ENCODE measurements around the gene LRP1. TPM values are rescaled to one million over a fixed set of nuclear protein-coding genes. Genes with fewer than 3 reads are reported as not detected.

LRP1 gene
- total RNA-seq, 1 experiment from 2014 or later, result 14.7 TPM

DNA sequence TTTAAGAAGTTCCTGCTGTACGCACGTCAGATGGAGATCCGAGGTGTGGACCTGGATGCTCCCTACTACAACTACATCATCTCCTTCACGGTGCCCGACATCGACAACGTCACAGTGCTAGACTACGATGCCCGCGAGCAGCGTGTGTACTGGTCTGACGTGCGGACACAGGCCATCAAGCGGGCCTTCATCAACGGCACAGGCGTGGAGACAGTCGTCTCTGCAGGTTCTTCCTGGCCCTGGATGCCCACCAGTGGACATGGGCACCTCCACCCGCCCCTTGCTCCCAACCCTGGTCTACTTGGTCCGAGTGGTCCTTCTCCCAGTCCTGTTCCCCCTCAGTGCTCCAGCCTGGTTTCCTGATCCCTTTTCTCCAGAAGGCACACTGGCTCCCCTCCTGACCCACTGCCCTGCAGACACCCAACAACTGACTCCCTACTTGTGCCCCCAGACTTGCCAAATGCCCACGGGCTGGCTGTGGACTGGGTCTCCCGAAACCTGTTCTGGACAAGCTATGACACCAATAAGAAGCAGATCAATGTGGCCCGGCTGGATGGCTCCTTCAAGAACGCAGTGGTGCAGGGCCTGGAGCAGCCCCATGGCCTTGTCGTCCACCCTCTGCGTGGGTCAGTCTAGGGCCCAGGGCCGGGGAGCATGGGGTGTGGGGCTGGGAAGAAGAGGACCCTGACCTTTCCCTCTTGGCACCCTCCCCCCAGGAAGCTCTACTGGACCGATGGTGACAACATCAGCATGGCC lies 51.2 kb downstream of the LRP1 start:
- Histone ChIP-seq H3K4me3 (ENCODE audit: low read length) (no peak overlapping the region), H3K27me3 (ENCODE audit: low read length) (no peaks in the 10 kb centered on the region), H2AFZ (ENCODE audit: low read length) (no peak overlapping the region), H3K9me3 (ENCODE audit: low read length) (no peaks in the 10 kb centered on the region), H3K4me2 (ENCODE audit: low read length) (no peak overlapping the region), H4K20me1 (ENCODE audit: low read length) (no peaks in the 10 kb centered on the region), H3K36me3 (ENCODE audit: low read depth, low read length) (no peaks in the 10 kb centered on the region; the same call in 1 of the 2 replicates), H3F3A (ENCODE audit: low read length, unreplicated experiment) (no peaks in the 10 kb centered on the region), H3K4me1 (ENCODE audit: insufficient read depth, low read length) (peaks cover 27% of the 10 kb centered on the region), H3K27ac (ENCODE audit: low read length) (no peak overlapping the region), H3K9me2 (replicated peaks; ENCODE audit: low read length) (no peaks in the 10 kb centered on the region), H3K79me2 (ENCODE audit: low read length) (no peaks in the 10 kb centered on the region), H3K9ac (ENCODE audit: low read length) (no peak overlapping the region)
- DNase-seq (no peak), ATAC-seq (no peak)
- ChIA-PET POLR2A (ENCODE audit: unreplicated experiment) (no interaction called here), CTCF (interaction anchor here (0.6 kb wide), 1 partner anchor 52 kb away, joined by 3 read pairs; no protein-coding TSS in a partner anchor)
- TF ChIP-seq EZH2phosphoT487 (IDR thresholded peaks at IDR 0.05; ENCODE audit: borderline replicate concordance, low read length) (no peak), EZH2 (IDR thresholded peaks at IDR 0.05; ENCODE audit: low read length, unreplicated experiment) (no peak)
- TF ChIP-seq, protein P1, sequence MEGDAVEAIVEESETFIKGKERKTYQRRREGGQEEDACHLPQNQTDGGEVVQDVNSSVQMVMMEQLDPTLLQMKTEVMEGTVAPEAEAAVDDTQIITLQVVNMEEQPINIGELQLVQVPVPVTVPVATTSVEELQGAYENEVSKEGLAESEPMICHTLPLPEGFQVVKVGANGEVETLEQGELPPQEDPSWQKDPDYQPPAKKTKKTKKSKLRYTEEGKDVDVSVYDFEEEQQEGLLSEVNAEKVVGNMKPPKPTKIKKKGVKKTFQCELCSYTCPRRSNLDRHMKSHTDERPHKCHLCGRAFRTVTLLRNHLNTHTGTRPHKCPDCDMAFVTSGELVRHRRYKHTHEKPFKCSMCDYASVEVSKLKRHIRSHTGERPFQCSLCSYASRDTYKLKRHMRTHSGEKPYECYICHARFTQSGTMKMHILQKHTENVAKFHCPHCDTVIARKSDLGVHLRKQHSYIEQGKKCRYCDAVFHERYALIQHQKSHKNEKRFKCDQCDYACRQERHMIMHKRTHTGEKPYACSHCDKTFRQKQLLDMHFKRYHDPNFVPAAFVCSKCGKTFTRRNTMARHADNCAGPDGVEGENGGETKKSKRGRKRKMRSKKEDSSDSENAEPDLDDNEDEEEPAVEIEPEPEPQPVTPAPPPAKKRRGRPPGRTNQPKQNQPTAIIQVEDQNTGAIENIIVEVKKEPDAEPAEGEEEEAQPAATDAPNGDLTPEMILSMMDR (conservative IDR thresholded peaks at IDR 0.05; ENCODE audit: low read depth, low read length), result no peak
- intact Hi-C loops (cut with micrococcal nuclease), result loop anchor here (5.0 kb wide), 1 partner anchor 112 kb away; no protein-coding TSS in a partner anchor
- BruUV-seq (replicated peaks), result TSS peak; percentile 28

DNA sequence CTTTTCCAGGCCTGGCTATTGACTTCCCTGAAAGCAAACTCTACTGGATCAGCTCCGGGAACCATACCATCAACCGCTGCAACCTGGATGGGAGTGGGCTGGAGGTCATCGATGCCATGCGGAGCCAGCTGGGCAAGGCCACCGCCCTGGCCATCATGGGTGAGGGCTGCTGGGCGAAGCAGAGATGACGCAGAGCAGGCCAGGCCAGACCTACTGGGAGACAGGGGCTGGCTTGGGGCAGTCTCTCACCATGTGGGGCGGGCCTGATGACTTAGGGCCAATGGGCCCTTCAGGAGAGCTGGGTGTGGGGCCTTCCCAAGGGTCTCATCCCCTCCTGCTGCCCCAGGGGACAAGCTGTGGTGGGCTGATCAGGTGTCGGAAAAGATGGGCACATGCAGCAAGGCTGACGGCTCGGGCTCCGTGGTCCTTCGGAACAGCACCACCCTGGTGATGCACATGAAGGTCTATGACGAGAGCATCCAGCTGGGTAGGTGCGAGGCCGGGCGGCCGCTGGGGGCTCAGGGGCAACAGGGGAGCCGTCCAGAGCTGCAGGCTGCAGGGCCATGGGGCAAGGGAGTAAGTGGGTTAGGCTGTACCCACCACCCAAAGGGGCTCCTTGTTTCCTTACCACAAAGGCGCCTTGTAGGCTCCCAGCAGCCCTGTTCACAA lies 52.2 kb downstream of the LRP1 start:
- no peaks in the 10 kb centered on the region for H3K9me3 ChIP-seq (ENCODE audit: low read length)
- H3K4me1 ChIP-seq (ENCODE audit: insufficient read depth, low read length), result peaks cover 24% of the 10 kb centered on the region
- ATAC-seq (no peak), DNase-seq (no peak)
- H3K4me2 ChIP-seq (ENCODE audit: low read length), result no peak overlapping the region
- H3F3A ChIP-seq (ENCODE audit: low read length, unreplicated experiment), result no peaks in the 10 kb centered on the region
- H3K4me3 ChIP-seq (ENCODE audit: low read length), result no peak overlapping the region
- CTCF ChIA-PET, result interaction anchor here (0.6 kb wide), 1 partner anchor 53 kb away, joined by 3 read pairs; no protein-coding TSS in a partner anchor
- H2AFZ ChIP-seq (ENCODE audit: low read length), result no peak overlapping the region
- no peaks in the 10 kb centered on the region for H3K9me2 ChIP-seq (replicated peaks; ENCODE audit: low read length)
- H3K9ac ChIP-seq (ENCODE audit: low read length), result no peak overlapping the region
- intact Hi-C loops (cut with micrococcal nuclease), result loop anchor here (5.0 kb wide), 1 partner anchor 113 kb away; no protein-coding TSS in a partner anchor
- no peaks in the 10 kb centered on the region for H3K27me3 ChIP-seq (ENCODE audit: low read length)
- TF ChIP-seq EZH2 (IDR thresholded peaks at IDR 0.05; ENCODE audit: low read length, unreplicated experiment) (no peak), EZH2phosphoT487 (IDR thresholded peaks at IDR 0.05; ENCODE audit: borderline replicate concordance, low read length) (no peak)
- TF ChIP-seq, protein P1 (conservative IDR thresholded peaks at IDR 0.05; ENCODE audit: low read depth, low read length), result no peak
- no peaks in the 10 kb centered on the region for H4K20me1 ChIP-seq (ENCODE audit: low read length)
- POLR2A ChIA-PET (ENCODE audit: unreplicated experiment), result no interaction called here
- no peaks in the 10 kb centered on the region for H3K79me2 ChIP-seq (ENCODE audit: low read length)
- no TSS peak for BruUV-seq (replicated peaks)
- peaks cover under 1% of the 10 kb centered on the region; the same call in 1 of the 2 replicates for H3K36me3 ChIP-seq (ENCODE audit: low read depth, low read length)
- H3K27ac ChIP-seq (ENCODE audit: low read length), result no peak overlapping the region
